Immature natural killer cell (primary cell): ENCODE results near the gene PROX2. TPM values are rescaled to one million over a fixed set of nuclear protein-coding genes. Genes with fewer than 3 reads are reported as not detected.

Source experiments
- DNase-seq, 3 donors: peaks; one replicate each; pipeline ENCODE4 v3.0.0; 2022; ENCODE audit warnings: mixed read lengths in 1 of 3
- H3K27ac Mint-ChIP-seq, 6 donors: one replicate each; pipeline ENCODE4 v1.8.0; 2020; ENCODE audit warnings: mixed read lengths in 6 of 6, mild to moderate bottlenecking in 5 of 6, inconsistent platforms in 4 of 6, moderate library complexity in 3 of 6
- H3K27me3 Mint-ChIP-seq, 3 donors: one replicate each; pipeline ENCODE4 v1.8.0; 2020 to 2021; ENCODE audit warnings: low read depth in 3 of 3, mild to moderate bottlenecking in 3 of 3, mixed read lengths in 3 of 3, moderate library complexity in 3 of 3, inconsistent platforms in 1 of 3
- H3K36me3 Mint-ChIP-seq, 3 donors: one replicate each; pipeline ENCODE4 v1.8.0; 2020; ENCODE audit warnings: mixed read lengths in 3 of 3, inconsistent platforms in 2 of 3, mild to moderate bottlenecking in 2 of 3
- H3K4me1 Mint-ChIP-seq, 2 donors: one replicate each; pipeline ENCODE4 v1.8.0; 2020; ENCODE audit warnings: inconsistent platforms in 2 of 2, mild to moderate bottlenecking in 2 of 2, mixed read lengths in 2 of 2, moderate library complexity in 1 of 2
- H3K4me3 Mint-ChIP-seq, 5 donors: one replicate each; pipeline ENCODE4 v1.8.0; 2020; ENCODE audit warnings: mild to moderate bottlenecking in 5 of 5, mixed read lengths in 5 of 5, inconsistent platforms in 3 of 5, moderate library complexity in 3 of 5
- H3K9me3 Mint-ChIP-seq, 6 donors: one replicate each; pipeline ENCODE4 v1.8.0; 2020; ENCODE audit warnings: mild to moderate bottlenecking in 6 of 6, mixed read lengths in 6 of 6, inconsistent platforms in 4 of 6, moderate library complexity in 3 of 6
- polyA plus RNA-seq, 3 donors: library from polyadenylated mRNA; unstranded; fragments of 300-500 nt; fragmentation: Illumina TruSeq; gene quantifications; one replicate each; pipeline ENCODE4 v1.2.3, GENCODE V29; 2021

PROX2 gene
- polyA plus RNA-seq, 3 donors from 2014 or later: 1.7 TPM; not detected in 2

- Mint-ChIP-seq H3K9me3 (no peaks in the 10 kb centered on the region), H3K27ac (peak overlapping the region; percentile 89 to 99 (median 99)), H3K36me3 (peaks cover 0 to 3% (median 0%) of the 10 kb centered on the region in 3 donors), H3K4me1 (peaks cover 59 to 68% of the 10 kb centered on the region in 2 donors), H3K4me3 (peak overlapping the region; percentile 96 to 100 (median 100)), H3K27me3 (peaks cover 0 to 10% (median 8%) of the 10 kb centered on the region in 3 donors)
- peak; percentile 40 to 48 (median 42) for DNase-seq
These were observed 6.4 kb upstream of the PROX2 start for GRCh38 chr14:74882103-74882920.

DNA sequence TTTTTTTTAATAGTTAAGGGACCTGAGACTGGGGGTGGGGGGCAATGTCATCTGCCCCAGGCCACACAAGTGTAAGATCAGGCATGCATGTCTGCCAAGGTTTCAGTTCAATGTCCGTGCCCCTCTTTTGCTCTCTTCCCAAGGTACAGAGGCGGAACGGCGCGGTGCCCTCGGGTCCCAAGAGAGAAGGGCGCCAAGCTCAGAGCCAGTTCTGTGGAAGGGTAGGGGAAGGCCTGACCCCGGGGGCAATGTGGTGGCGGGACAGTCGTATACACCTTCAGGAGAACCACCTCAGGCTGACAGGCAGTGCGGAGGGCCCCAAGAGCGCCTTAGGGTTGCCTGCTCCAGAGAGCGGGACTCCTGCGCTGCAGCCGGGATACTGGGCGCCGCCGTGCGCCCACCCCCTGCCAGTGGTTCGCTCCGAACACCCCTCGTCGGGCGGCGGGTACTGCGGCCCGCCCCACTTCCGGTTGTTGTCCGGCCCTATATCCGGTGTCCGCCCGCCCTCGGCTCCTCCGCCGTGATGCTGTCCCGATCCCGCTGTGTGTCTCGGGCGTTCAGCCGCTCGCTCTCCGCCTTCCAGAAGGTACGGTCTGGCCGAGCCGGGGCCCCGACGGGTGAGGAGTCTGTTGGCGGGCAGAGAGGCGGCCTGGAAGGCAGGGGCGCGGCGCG, 5.6 kb upstream of the PROX2 start, which contains the start of gene DLST:
DLST (plus strand) TSS at position 486 of the 672 bp plus-strand sequence; CDS start at position 524, 38 bp downstream.
- Mint-ChIP-seq H3K27ac (peak within 1 kb of the TSS; percentile 89 to 99 (median 99)), H3K27me3 (peaks cover 0 to 10% (median 8%) of the 10 kb centered on the region in 3 donors), H3K9me3 (no peaks in the 10 kb centered on the region), H3K4me1 (peaks cover 59 to 69% of the 10 kb centered on the region in 2 donors), H3K4me3 (peak within 1 kb of the TSS; percentile 96 to 100 (median 100)), H3K36me3 (peaks cover 0 to 3% (median 0%) of the 10 kb centered on the region in 3 donors)
- peak; percentile 85 to 87 (median 87) for DNase-seq

DNA sequence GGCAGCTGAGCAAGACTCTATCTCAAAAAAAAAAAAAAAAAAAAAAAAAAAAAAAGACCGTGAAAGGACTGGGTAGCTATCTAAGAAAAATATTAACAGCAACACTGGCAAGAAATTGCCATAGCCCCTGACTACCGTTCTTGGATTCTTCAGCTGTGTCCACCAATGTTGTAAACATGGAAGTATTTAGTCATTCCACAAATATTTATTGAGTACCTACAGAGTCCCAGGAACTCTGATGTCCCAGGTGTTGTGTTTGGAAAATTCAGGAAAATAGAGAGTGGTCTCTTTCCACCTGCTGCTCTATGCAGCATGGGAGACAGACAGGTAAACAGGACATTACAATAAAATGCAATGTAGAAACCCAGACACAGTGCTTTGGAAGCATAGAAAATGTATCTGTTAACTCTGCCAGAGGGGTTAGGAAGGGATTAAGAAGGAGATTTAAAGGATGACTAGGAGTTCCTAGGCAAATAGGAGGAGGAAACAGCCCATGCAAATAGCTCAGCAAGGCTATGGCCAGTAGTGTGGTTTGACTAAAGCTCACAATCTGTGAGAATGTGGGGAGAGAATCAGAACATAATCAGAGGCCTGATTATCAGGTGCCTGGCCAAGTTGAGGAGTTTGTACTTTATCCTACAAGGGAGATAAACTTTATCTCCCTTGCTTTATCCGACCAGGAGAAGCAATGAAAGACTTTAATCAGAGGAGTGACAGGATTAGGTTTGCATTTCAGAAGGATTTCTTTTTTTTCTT, 3.7 kb upstream of the PROX2 start:
- H3K36me3 Mint-ChIP-seq: no peaks in the 10 kb centered on the region
- H3K27ac Mint-ChIP-seq: peak overlapping the region in 5 of 6 donors; percentile 10 to 50 (median 35)
- no peak for DNase-seq
- H3K27me3 Mint-ChIP-seq: peaks cover 0 to 10% (median 8%) of the 10 kb centered on the region in 3 donors
- H3K4me3 Mint-ChIP-seq: peak overlapping the region in 4 of 5 donors; percentile 1 to 50 (median 36)
- no peaks in the 10 kb centered on the region for H3K9me3 Mint-ChIP-seq
- H3K4me1 Mint-ChIP-seq: peaks cover 55 to 64% of the 10 kb centered on the region in 2 donors

- peaks cover 24 to 32% of the 10 kb centered on the region in 2 donors for H3K4me1 Mint-ChIP-seq
- peaks cover 0 to 4% (median 0%) of the 10 kb centered on the region in 3 donors for H3K36me3 Mint-ChIP-seq
- no peaks in the 10 kb centered on the region for H3K27me3 Mint-ChIP-seq
- H3K27ac Mint-ChIP-seq: peak overlapping the region; percentile 63 to 92 (median 85)
- no peak for DNase-seq
- no peaks in the 10 kb centered on the region for H3K9me3 Mint-ChIP-seq
- H3K4me3 Mint-ChIP-seq: peak overlapping the region; percentile 59 to 87 (median 75)
These were observed 741 bp downstream of the PROX2 start for GRCh38 chr14:74875204-74875603.

- no peak for DNase-seq
- no peaks in the 10 kb centered on the region for H3K27me3 Mint-ChIP-seq
- H3K4me3 Mint-ChIP-seq: no peak overlapping the region
- no peaks in the 10 kb centered on the region for H3K9me3 Mint-ChIP-seq
- peaks cover 38 to 48% of the 10 kb centered on the region in 2 donors for H3K4me1 Mint-ChIP-seq
- peak overlapping the region in 1 of 6 donors; percentile 18 for H3K27ac Mint-ChIP-seq
- peaks cover 0 to 4% (median 0%) of the 10 kb centered on the region in 3 donors for H3K36me3 Mint-ChIP-seq
These were observed 4.1 kb downstream of the PROX2 start for GRCh38 chr14:74871819-74872218.

- DNase-seq: no peak
- H3K27me3 Mint-ChIP-seq: no peaks in the 10 kb centered on the region
- peak overlapping the region in 5 of 6 donors; percentile 31 to 86 (median 52) for H3K27ac Mint-ChIP-seq
- H3K4me1 Mint-ChIP-seq: peaks cover 27 to 36% of the 10 kb centered on the region in 2 donors
- no peak overlapping the region for H3K4me3 Mint-ChIP-seq
- H3K9me3 Mint-ChIP-seq: no peaks in the 10 kb centered on the region
- peaks cover 0 to 6% (median 3%) of the 10 kb centered on the region in 3 donors for H3K36me3 Mint-ChIP-seq
These were observed 7.2 kb downstream of the PROX2 start for GRCh38 chr14:74868739-74869138.

- Mint-ChIP-seq H3K4me1 (peaks cover 26 to 33% of the 10 kb centered on the region in 2 donors), H3K27ac (peak overlapping the region; percentile 70 to 92 (median 87)), H3K27me3 (no peaks in the 10 kb centered on the region), H3K4me3 (peak overlapping the region; percentile 44 to 69 (median 66)), H3K36me3 (peaks cover 0 to 8% (median 3%) of the 10 kb centered on the region in 3 donors), H3K9me3 (no peaks in the 10 kb centered on the region)
- DNase-seq: peak; percentile 53 to 65 (median 56)
These were observed 8.3 kb downstream of the PROX2 start for GRCh38 chr14:74867673-74868072.

DNA sequence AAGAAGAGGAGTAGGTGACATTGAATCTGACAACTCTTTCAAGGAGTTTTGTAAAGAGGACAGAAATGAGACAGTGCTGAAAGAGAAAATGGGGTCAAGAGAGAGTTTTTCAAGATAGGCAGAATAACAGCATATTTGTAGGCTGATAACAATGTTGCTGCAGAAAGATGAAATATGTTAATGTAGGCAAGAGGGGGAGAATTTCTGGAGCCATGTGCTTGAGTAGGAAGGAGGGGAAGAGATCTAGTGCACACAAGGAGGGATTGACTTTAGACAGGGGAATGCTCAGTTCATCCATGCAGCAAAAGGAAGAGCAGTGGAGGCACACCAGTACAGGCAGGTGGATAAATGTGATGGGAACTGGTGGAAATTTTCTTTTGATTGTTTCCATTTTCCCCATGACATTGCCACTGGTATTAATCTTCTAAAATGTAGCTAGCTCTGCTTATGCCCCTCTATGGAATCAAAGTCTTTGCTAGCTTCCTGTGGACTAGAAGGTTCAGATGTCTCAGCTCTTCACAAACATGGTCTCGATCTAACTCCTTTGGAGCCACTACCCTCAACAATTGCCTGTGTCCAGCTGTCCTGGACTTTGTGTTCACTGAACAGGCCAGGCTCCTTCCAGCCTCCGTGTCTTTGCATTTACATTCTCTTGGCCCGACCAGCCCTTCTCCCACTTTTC, 9.1 kb downstream of the PROX2 start:
- DNase-seq: no peak
- Mint-ChIP-seq H3K27me3 (no peaks in the 10 kb centered on the region), H3K9me3 (no peaks in the 10 kb centered on the region)

GRCh38 chr14:74865156-74865555, 10.8 kb downstream of the PROX2 start:
- no peaks in the 10 kb centered on the region for H3K9me3 Mint-ChIP-seq
- H3K27ac Mint-ChIP-seq: peak overlapping the region in 1 of 6 donors; percentile 41
- no peak overlapping the region for H3K4me3 Mint-ChIP-seq

More for the DNA sequence above, 9.1 kb downstream of the PROX2 start:
- peaks cover 0 to 13% (median 7%) of the 10 kb centered on the region in 3 donors for H3K36me3 Mint-ChIP-seq
- H3K4me3 Mint-ChIP-seq: peak overlapping the region; percentile 44 to 69 (median 66)
- H3K27ac Mint-ChIP-seq: peak overlapping the region; percentile 70 to 92 (median 87)
- H3K4me1 Mint-ChIP-seq: peaks cover 26 to 33% of the 10 kb centered on the region in 2 donors

DNA sequence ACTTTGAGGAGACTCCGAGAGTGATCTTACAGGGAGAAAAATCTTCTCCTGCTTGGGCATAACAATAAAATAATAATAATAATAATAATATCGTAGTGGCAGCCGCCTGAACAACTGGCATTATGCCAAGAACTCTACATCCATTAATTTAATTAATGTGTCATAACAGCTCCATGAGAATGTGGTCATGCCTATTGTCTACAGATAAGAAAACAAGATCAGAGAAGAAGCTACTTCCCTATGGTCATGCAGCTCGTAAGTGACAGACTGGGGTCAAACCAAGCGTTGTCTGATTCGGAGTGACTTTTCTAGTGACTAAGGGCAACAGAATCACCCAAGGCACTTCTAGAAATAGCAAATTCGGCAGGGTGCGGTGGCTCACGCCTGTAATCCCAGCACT, 11.7 kb downstream of the PROX2 start:
- Mint-ChIP-seq H3K27ac (no peak overlapping the region), H3K36me3 (peaks cover 0 to 13% (median 7%) of the 10 kb centered on the region in 3 donors), H3K9me3 (no peaks in the 10 kb centered on the region), H3K4me3 (no peak overlapping the region), H3K4me1 (peaks cover 26 to 27% of the 10 kb centered on the region in 2 donors), H3K27me3 (no peaks in the 10 kb centered on the region)
- DNase-seq: no peak

More at GRCh38 chr14:74865156-74865555, 10.8 kb downstream of the PROX2 start:
- H3K4me1 Mint-ChIP-seq: peaks cover 26 to 33% of the 10 kb centered on the region in 2 donors
- no peaks in the 10 kb centered on the region for H3K27me3 Mint-ChIP-seq
- peaks cover 0 to 13% (median 7%) of the 10 kb centered on the region in 3 donors for H3K36me3 Mint-ChIP-seq
- DNase-seq: no peak

GRCh38 chr14:74863274-74863673, 12.7 kb downstream of the PROX2 start:
- Mint-ChIP-seq H3K27me3 (no peaks in the 10 kb centered on the region), H3K9me3 (no peaks in the 10 kb centered on the region), H3K27ac (no peak overlapping the region), H3K36me3 (peaks cover 0 to 13% (median 7%) of the 10 kb centered on the region in 3 donors), H3K4me1 (peaks cover 21 to 24% of the 10 kb centered on the region in 2 donors), H3K4me3 (no peak overlapping the region)
- DNase-seq: no peak

DNA sequence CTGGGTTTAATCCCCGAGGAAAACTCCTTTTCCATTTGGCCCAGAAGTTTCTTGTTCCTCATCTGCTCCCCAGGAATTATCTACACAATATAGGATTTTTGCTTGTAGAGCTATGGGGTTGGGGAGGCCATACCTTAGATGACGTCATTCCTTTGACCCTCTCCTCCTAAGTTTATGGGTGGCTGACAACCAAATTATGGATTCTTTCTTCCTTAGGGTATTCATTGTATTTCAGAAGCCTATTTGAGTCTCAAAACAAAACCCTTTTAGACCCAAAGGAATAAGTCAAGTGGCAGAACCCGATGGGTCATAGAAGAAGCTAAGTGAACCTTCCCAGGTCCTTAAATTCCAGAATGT, 14.2 kb downstream of the PROX2 start:
- peaks cover 2 to 17% (median 9%) of the 10 kb centered on the region in 3 donors for H3K36me3 Mint-ChIP-seq
- no peaks in the 10 kb centered on the region for H3K9me3 Mint-ChIP-seq
- no peak overlapping the region for H3K4me3 Mint-ChIP-seq
- DNase-seq: no peak
- no peak overlapping the region for H3K27ac Mint-ChIP-seq
- peaks cover 7 to 9% of the 10 kb centered on the region in 2 donors for H3K4me1 Mint-ChIP-seq
- H3K27me3 Mint-ChIP-seq: no peaks in the 10 kb centered on the region
